Measurements from ENCODE around the gene CPNE6.

CPNE6 gene

GRCh38 chr14:24122898-24123297 lies 51.5 kb downstream of the CPNE6 start:
- in situ Hi-C loops (cut with HindIII; ENCODE audit: low sequenced_read_pairs), result no loop called here
- TF ChIP-seq, protein P1, sequence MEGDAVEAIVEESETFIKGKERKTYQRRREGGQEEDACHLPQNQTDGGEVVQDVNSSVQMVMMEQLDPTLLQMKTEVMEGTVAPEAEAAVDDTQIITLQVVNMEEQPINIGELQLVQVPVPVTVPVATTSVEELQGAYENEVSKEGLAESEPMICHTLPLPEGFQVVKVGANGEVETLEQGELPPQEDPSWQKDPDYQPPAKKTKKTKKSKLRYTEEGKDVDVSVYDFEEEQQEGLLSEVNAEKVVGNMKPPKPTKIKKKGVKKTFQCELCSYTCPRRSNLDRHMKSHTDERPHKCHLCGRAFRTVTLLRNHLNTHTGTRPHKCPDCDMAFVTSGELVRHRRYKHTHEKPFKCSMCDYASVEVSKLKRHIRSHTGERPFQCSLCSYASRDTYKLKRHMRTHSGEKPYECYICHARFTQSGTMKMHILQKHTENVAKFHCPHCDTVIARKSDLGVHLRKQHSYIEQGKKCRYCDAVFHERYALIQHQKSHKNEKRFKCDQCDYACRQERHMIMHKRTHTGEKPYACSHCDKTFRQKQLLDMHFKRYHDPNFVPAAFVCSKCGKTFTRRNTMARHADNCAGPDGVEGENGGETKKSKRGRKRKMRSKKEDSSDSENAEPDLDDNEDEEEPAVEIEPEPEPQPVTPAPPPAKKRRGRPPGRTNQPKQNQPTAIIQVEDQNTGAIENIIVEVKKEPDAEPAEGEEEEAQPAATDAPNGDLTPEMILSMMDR (IDR thresholded peaks at IDR 0.05; ENCODE audit: low read depth, low read length, missing control alignments), result no peak
- no peak overlapping the region for H3K4me3 ChIP-seq (ENCODE audit: low read depth, low read length)
- DNase-seq (ENCODE audit: low read depth), result no peak

DNA sequence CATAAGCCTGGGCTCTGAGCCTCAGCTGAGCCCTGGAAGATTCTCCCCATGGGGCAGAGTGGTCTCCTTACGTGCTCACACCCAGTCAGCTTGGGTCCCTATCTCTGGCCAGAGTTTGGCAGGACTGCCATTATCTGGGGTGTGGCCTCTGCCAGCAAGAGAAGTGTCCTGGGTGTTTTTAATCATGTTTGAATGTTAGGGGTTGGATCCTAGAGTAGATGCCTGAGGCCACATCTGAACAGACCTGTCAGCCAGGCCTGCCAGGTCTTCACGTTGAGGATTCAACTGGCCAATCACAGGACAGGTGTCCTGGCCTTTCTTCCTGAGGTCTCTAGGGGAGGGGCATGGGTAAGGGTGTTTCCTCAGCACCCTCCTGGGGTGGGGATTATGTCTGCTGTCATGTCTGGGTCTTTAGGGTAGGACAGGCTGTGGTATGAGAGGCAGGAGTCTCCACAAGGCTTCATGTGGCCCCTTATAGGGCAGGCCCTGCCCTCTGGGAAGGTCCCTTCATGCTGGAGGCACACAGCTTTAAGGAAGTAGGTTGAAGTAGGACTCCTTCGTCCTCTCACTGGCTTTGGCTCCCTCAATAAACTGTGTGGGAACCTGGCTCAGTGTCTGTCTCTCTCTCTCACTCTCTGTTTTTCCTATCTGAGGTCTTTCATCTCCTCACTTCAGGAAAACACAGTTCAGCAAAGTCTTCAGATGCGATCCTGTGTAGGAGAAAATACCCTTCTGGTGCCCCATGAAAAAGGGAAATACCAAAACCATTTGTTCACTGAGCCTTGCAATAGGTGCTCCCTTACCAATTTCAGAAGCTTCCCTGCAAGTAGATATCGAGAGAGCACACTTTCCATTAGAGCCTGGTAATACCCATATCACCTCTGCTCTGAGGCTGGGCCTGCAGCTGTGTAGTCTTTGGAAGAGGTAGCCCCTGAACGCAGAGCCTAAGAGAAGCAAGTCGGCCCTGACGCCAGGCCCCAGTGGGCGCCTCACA lies 52.4 kb downstream of the CPNE6 start:
- TF ChIP-seq, protein P1 (IDR thresholded peaks at IDR 0.05; ENCODE audit: low read depth, low read length, missing control alignments), result no peak
- no peak overlapping the region for H3K4me3 ChIP-seq (ENCODE audit: low read depth, low read length)
- no peak for DNase-seq (ENCODE audit: low read depth)
- in situ Hi-C loops (cut with HindIII; ENCODE audit: low sequenced_read_pairs), result no loop called here

GRCh38 chr14:24126939-24127338 lies 55.6 kb downstream of the CPNE6 start:
- no peak for DNase-seq (ENCODE audit: low read depth)
- no peak overlapping the region for H3K4me3 ChIP-seq (ENCODE audit: low read depth, low read length)
- in situ Hi-C loops (cut with HindIII; ENCODE audit: low sequenced_read_pairs), result no loop called here
- TF ChIP-seq, protein P1 (IDR thresholded peaks at IDR 0.05; ENCODE audit: low read depth, low read length, missing control alignments), result no peak

DNA sequence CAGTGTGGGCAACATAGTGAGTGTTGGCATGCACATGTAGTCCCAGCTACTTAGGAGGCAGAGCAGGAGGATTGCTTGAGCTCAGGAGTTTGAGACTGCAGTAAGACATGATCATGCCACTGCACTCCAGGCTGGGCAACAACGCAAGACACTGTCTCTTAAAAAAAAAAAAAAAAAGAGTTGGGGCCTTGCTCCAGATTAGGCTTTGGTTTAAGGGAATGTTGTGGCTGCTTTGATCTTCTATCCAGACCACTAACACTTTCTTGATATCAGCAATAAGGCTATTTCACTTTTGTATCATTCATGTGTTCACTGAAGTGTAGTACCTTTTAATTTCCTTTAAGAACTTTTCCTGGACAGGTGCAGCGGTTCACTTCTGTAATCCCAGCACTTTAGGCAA lies 56.3 kb downstream of the CPNE6 start:
- DNase-seq (ENCODE audit: low read depth), result no peak
- H3K4me3 ChIP-seq (ENCODE audit: low read depth, low read length), result no peak overlapping the region
- TF ChIP-seq, protein P1 (IDR thresholded peaks at IDR 0.05; ENCODE audit: low read depth, low read length, missing control alignments), result no peak
- in situ Hi-C loops (cut with HindIII; ENCODE audit: low sequenced_read_pairs), result no loop called here

All from astrocyte of the cerebellum (primary cell).